ENCODE measurements around the gene NUFIP2.

NUFIP2 gene

GRCh38 chr17:29215174-29215573 lies 78.8 kb downstream of the NUFIP2 start:
- Histone ChIP-seq H3K4me1 (ENCODE audit: insufficient read depth, low read length) (peaks cover 5% of the 10 kb centered on the region), H3K4me3 (ENCODE audit: low read length) (no peak overlapping the region), H3K27me3 (ENCODE audit: insufficient read depth, low read length) (no peaks in the 10 kb centered on the region), H2AFZ (ENCODE audit: low read depth, low read length) (no peak overlapping the region), H3K9me3 (ENCODE audit: low read length) (no peaks in the 10 kb centered on the region), H3K36me3 (ENCODE audit: insufficient read depth, low read length) (no peaks in the 10 kb centered on the region)

- H2AFZ ChIP-seq (ENCODE audit: low read depth, low read length), result no peak overlapping the region
- H3K36me3 ChIP-seq (ENCODE audit: insufficient read depth, low read length), result no peaks in the 10 kb centered on the region
- no peaks in the 10 kb centered on the region for H3K9me3 ChIP-seq (ENCODE audit: low read length)
- peaks cover under 1% of the 10 kb centered on the region for H3K4me1 ChIP-seq (ENCODE audit: insufficient read depth, low read length)
- H3K4me3 ChIP-seq (ENCODE audit: low read length), result no peak overlapping the region
- H3K27me3 ChIP-seq (ENCODE audit: insufficient read depth, low read length), result no peaks in the 10 kb centered on the region
Observed at GRCh38 chr17:29214215-29215146, 79.5 kb downstream of the NUFIP2 start.

- Histone ChIP-seq H3K4me3 (ENCODE audit: low read length) (no peak overlapping the region), H2AFZ (ENCODE audit: low read depth, low read length) (no peak overlapping the region), H3K36me3 (ENCODE audit: insufficient read depth, low read length) (no peaks in the 10 kb centered on the region), H3K27me3 (ENCODE audit: insufficient read depth, low read length) (no peaks in the 10 kb centered on the region), H3K9me3 (ENCODE audit: low read length) (no peaks in the 10 kb centered on the region), H3K4me1 (ENCODE audit: insufficient read depth, low read length) (peaks cover 9% of the 10 kb centered on the region)
Observed at GRCh38 chr17:29212681-29213121, 81.2 kb downstream of the NUFIP2 start.

- Histone ChIP-seq H3K4me1 (ENCODE audit: insufficient read depth, low read length) (peaks cover 11% of the 10 kb centered on the region), H3K9me3 (ENCODE audit: low read length) (no peaks in the 10 kb centered on the region), H3K36me3 (ENCODE audit: insufficient read depth, low read length) (no peaks in the 10 kb centered on the region), H3K27me3 (ENCODE audit: insufficient read depth, low read length) (no peaks in the 10 kb centered on the region), H2AFZ (ENCODE audit: low read depth, low read length) (no peak overlapping the region), H3K4me3 (ENCODE audit: low read length) (no peak overlapping the region)
Observed at GRCh38 chr17:29212094-29212631, 81.8 kb downstream of the NUFIP2 start.

GRCh38 chr17:29210879-29211278 lies 83.1 kb downstream of the NUFIP2 start:
- no peak overlapping the region for H2AFZ ChIP-seq (ENCODE audit: low read depth, low read length)
- H3K9me3 ChIP-seq (ENCODE audit: low read length), result no peaks in the 10 kb centered on the region
- H3K27me3 ChIP-seq (ENCODE audit: insufficient read depth, low read length), result no peaks in the 10 kb centered on the region
- H3K4me3 ChIP-seq (ENCODE audit: low read length), result no peak overlapping the region
- peaks cover 11% of the 10 kb centered on the region for H3K4me1 ChIP-seq (ENCODE audit: insufficient read depth, low read length)
- H3K36me3 ChIP-seq (ENCODE audit: insufficient read depth, low read length), result no peaks in the 10 kb centered on the region

- Histone ChIP-seq H3K36me3 (ENCODE audit: insufficient read depth, low read length) (no peaks in the 10 kb centered on the region), H3K27me3 (ENCODE audit: insufficient read depth, low read length) (no peaks in the 10 kb centered on the region), H3K9me3 (ENCODE audit: low read length) (no peaks in the 10 kb centered on the region), H3K4me1 (ENCODE audit: insufficient read depth, low read length) (peaks cover 11% of the 10 kb centered on the region), H3K4me3 (ENCODE audit: low read length) (no peak overlapping the region), H2AFZ (ENCODE audit: low read depth, low read length) (no peak overlapping the region)
Observed at GRCh38 chr17:29209073-29209472, 84.9 kb downstream of the NUFIP2 start.

GRCh38 chr17:29207975-29208374 lies 86.0 kb downstream of the NUFIP2 start:
- no peaks in the 10 kb centered on the region for H3K27me3 ChIP-seq (ENCODE audit: insufficient read depth, low read length)
- H3K4me1 ChIP-seq (ENCODE audit: insufficient read depth, low read length), result peaks cover 11% of the 10 kb centered on the region
- no peak overlapping the region for H3K4me3 ChIP-seq (ENCODE audit: low read length)
- H3K36me3 ChIP-seq (ENCODE audit: insufficient read depth, low read length), result no peaks in the 10 kb centered on the region
- H3K9me3 ChIP-seq (ENCODE audit: low read length), result no peaks in the 10 kb centered on the region
- H2AFZ ChIP-seq (ENCODE audit: low read depth, low read length), result no peak overlapping the region

All from neuron (in vitro differentiated cells).